ENCODE data around the gene GABBR2. TPM values are rescaled to one million over a fixed set of nuclear protein-coding genes. Genes with fewer than 3 reads are reported as not detected.

GABBR2 gene
- total and polyA plus RNA-seq, 9 of the 15 experiments (the other 6 are each of a cell fraction or from before 2014, with no cell fraction given): 0.15 to 1.9 (median 0.32) TPM

DNA sequence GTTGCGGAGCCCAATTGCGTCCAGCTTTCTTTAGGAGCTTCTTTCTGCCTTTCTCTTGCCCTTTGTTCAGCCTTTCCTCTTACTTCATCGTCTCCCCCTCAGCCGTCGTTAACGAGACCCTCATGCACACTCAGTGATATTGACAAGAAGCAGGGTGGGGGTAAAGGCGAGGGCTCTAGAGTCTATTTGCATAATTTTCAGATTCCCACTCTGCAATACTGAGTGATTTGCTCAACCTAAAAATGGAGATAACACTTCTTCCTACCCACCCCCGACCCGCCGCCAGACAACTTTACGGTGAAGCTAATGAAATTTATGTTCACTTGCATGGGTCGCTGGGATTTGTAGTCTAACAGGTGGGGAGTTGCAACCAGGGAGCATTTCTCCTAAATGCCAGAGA is 452.0 kb downstream of the GABBR2 start (continued):
- TF ChIP-seq, protein P1, sequence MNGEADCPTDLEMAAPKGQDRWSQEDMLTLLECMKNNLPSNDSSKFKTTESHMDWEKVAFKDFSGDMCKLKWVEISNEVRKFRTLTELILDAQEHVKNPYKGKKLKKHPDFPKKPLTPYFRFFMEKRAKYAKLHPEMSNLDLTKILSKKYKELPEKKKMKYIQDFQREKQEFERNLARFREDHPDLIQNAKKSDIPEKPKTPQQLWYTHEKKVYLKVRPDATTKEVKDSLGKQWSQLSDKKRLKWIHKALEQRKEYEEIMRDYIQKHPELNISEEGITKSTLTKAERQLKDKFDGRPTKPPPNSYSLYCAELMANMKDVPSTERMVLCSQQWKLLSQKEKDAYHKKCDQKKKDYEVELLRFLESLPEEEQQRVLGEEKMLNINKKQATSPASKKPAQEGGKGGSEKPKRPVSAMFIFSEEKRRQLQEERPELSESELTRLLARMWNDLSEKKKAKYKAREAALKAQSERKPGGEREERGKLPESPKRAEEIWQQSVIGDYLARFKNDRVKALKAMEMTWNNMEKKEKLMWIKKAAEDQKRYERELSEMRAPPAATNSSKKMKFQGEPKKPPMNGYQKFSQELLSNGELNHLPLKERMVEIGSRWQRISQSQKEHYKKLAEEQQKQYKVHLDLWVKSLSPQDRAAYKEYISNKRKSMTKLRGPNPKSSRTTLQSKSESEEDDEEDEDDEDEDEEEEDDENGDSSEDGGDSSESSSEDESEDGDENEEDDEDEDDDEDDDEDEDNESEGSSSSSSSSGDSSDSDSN (IDR thresholded peaks at IDR 0.05; ENCODE audit: borderline replicate concordance in 1 of 2, low read depth in 2 of 2, low read length in 2 of 2): 0 out of 4 replicates have a peak, but pooled peaks of 1 of the 2 experiments have one; percentile 29
- TF ChIP-seq BRF1 (IDR thresholded peaks at IDR 0.05; ENCODE audit: borderline replicate concordance, extremely low read depth, insufficient read length): no peak
- TF ChIP-seq, protein P2, sequence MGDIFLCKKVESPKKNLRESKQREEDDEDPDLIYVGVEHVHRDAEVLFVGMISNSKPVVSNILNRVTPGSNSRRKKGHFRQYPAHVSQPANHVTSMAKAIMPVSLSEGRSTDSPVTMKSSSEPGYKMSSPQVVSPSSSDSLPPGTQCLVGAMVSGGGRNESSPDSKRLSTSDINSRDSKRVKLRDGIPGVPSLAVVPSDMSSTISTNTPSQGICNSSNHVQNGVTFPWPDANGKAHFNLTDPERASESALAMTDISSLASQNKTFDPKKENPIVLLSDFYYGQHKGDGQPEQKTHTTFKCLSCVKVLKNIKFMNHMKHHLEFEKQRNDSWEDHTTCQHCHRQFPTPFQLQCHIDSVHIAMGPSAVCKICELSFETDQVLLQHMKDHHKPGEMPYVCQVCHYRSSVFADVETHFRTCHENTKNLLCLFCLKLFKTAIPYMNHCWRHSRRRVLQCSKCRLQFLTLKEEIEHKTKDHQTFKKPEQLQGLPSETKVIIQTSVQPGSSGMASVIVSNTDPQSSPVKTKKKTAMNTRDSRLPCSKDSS (IDR thresholded peaks at IDR 0.05; ENCODE audit: low read depth, partially characterized antibody): no peak
- peak; percentile 71 for TF ChIP-seq ZNF143 (CRISPR knock-in tag; IDR thresholded peaks at IDR 0.05)
- TF ChIP-seq ZNF24 (IDR thresholded peaks at IDR 0.05): no peak
- TF ChIP-seq PRDM10 (IDR thresholded peaks at IDR 0.05; ENCODE audit: partially characterized antibody): no peak
- TF ChIP-seq TBP (optimal IDR thresholded peaks at IDR 0.05; ENCODE audit: low read depth, low read length): peak; percentile 33
- TF ChIP-seq NFRKB (IDR thresholded peaks at IDR 0.05; ENCODE audit: low read depth): peak; percentile 16
- no peak for TF ChIP-seq CGGBP1 (CRISPR knock-in tag; IDR thresholded peaks at IDR 0.05)
- peak in 1 of 2 experiments; percentile 37; a peak in 1 of 4 replicates for TF ChIP-seq RCOR1 (IDR thresholded peaks at IDR 0.05; ENCODE audit: borderline replicate concordance in 1 of 2, low read depth in 2 of 2, low read length in 2 of 2)
- no peak for TF ChIP-seq SRSF1 (IDR thresholded peaks at IDR 0.05; ENCODE audit: low read depth, low read length)
- peak; percentile 24; the same call in 1 of the 2 replicates for TF ChIP-seq SMARCA4 (IDR thresholded peaks at IDR 0.05)
- TF ChIP-seq, protein P3, sequence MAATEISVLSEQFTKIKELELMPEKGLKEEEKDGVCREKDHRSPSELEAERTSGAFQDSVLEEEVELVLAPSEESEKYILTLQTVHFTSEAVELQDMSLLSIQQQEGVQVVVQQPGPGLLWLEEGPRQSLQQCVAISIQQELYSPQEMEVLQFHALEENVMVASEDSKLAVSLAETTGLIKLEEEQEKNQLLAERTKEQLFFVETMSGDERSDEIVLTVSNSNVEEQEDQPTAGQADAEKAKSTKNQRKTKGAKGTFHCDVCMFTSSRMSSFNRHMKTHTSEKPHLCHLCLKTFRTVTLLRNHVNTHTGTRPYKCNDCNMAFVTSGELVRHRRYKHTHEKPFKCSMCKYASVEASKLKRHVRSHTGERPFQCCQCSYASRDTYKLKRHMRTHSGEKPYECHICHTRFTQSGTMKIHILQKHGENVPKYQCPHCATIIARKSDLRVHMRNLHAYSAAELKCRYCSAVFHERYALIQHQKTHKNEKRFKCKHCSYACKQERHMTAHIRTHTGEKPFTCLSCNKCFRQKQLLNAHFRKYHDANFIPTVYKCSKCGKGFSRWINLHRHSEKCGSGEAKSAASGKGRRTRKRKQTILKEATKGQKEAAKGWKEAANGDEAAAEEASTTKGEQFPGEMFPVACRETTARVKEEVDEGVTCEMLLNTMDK (IDR thresholded peaks at IDR 0.05; ENCODE audit: borderline replicate concordance, insufficient read depth, low read depth, low read length, poor library complexity, severe bottlenecking): no peak
- TF ChIP-seq DACH1 (IDR thresholded peaks at IDR 0.05; ENCODE audit: partially characterized antibody): no peak
- TF ChIP-seq MEIS2 (IDR thresholded peaks at IDR 0.05; ENCODE audit: partially characterized antibody): peak; percentile 92
- TF ChIP-seq FOXA1 (IDR thresholded peaks at IDR 0.05; ENCODE audit: borderline replicate concordance): no peak
- TF ChIP-seq NCOA1 (IDR thresholded peaks at IDR 0.05; ENCODE audit: low read depth): no peak
- TF ChIP-seq MTF1 (CRISPR knock-in tag; IDR thresholded peaks at IDR 0.05; ENCODE audit: borderline replicate concordance): no peak
- TF ChIP-seq ZNF778 (CRISPR knock-in tag; IDR thresholded peaks at IDR 0.05): no peak

Data from K562 (cell line).